Prostate gland (tissue), 2 donors: Measurements from ENCODE around the gene GPSM3. TPM values are rescaled to one million over a fixed set of nuclear protein-coding genes. Genes with fewer than 3 reads are reported as not detected.
A peak's percentile ranks its signal among the peaks of the same experiment; 100 is the strongest.
"Not testable (repeated sequence)": the region's sequence is repeated elsewhere in the genome, so short reads cannot be mapped to it uniquely, and the experiment has no call there.

Source experiments
- DNase-seq: peaks from one replicate; pipeline ENCODE4 v3.0.0-alpha.2; 2019; ENCODE audit warnings: low spot score
- H3K27ac ChIP-seq, 2 donors: fragments of 200-600 bp; sonication (generic); 2 replicates each; pipeline ENCODE4 v1.5.1; 2017 to 2019
- H3K27me3 ChIP-seq: fragments of 200-600 bp; sonication (generic); replicated peaks from 2 replicates; pipeline ENCODE4 v1.5.1; 2019; ENCODE audit not compliant: insufficient read depth
- H3K36me3 ChIP-seq, 2 donors: fragments of 200-600 bp; sonication (generic); 1 replicate in 1 of 2; 2 replicates in 1 of 2; pipeline versions ENCODE4 v1.5.1 to v1.8.1; 2017 to 2019
- H3K4me1 ChIP-seq: fragments of 200-600 bp; sonication (generic); replicated peaks from 2 replicates; pipeline ENCODE4 v1.5.1; 2019
- H3K4me3 ChIP-seq, 2 donors: fragments of 200-600 bp; sonication (generic); 2 replicates each; pipeline ENCODE4 v1.5.1; 2017 to 2019
- H3K9me3 ChIP-seq: fragments of 200-600 bp; sonication (generic); 2 replicates; pipeline ENCODE4 v1.5.1; 2017
- POLR2A ChIP-seq: fragments of 450-650 bp; IDR thresholded peaks from one replicate; pipeline ENCODE4 v1.6.1; 2016; ENCODE audit warnings: antibody characterized with exemption, mild to moderate bottlenecking
- POLR2AphosphoS5 ChIP-seq: sonication (generic); formaldehyde crosslinking; IDR thresholded peaks from one replicate; pipeline ENCODE4 v1.6.1; 2017; ENCODE audit warnings: antibody characterized with exemption
- WGBS: methylation state at CpG from one replicate; pipeline ENCODE4 v1.1.5; 2018; 5-methylcytosine and 5-hydroxymethylcytosine counted together
- intact Hi-C: fragments of 100-400 bp; cut with DNase I; formaldehyde crosslinking; loops from one replicate; pipeline ENCODE4 v1.14.2; 2022
- microRNA-seq: library from miRNA; unstranded; fragments of <30 nt; microRNA quantifications from one replicate; pipeline ENCODE4, GENCODE V29; 2016
- small RNA-seq, 2 donors: library from RNA; depleted of rRNA; stranded (forward); fragments of <200 nt; gene quantifications; one replicate each; pipeline ENCODE3, GENCODE V24; 2016
- total RNA-seq, 2 donors: library from RNA; depleted of rRNA; stranded (reverse); fragments of >200 nt; gene quantifications; one replicate each; pipeline ENCODE4 v1.1.0, GENCODE V29; 2016
- TF ChIP-seq, protein P1 (sequence below), 4 experiments: fragments of 200-600 bp in 2 of 4; fragments of 450-650 bp in 2 of 4; sonication (generic) in 2 of 4; IDR thresholded peaks; 1 replicate in 3 of 4; 2 replicates in 1 of 4; pipeline ENCODE4 v1.5.1; 2016 to 2019; ENCODE audit warnings: antibody characterized with exemption in 4 of 4, mild to moderate bottlenecking in 2 of 4, moderate library complexity in 2 of 4

The GPSM3 gene
- total RNA-seq, 2 donors from 2014 or later: 5.1 to 5.9 TPM

DNA sequence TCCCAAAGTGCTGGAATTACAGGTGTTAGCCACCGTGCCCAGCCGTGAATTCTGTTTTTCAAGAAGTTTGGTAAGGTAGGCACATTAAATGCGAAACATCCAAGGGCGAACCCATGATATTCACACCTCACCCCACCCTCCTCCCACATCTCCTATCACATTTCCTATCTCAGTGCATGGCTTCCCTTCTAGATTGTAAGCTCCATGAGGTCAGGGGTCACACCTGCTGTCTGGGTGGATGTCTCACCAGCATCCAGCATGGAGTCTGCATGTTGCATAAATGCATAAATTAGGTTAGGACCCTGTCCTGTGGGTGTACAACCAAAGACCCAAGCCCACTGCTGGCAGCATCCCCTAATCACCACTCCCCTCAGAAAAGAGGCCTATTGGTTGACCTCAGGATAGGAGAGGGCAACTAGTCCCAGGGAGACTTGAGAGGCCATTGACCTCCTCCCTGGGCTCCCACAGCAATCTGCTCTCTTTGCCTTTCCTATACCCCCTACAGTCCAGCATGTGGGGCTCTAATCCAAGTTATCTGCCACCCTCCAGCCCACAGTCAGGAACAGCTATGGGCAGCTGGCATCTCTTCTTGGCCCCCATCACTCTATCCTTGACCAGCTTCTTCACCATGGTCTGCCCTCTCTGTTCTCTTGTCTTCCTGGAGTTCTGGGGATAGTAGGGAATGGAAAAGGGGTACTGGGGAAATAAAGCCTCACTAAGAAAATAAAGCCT is 44.9 kb downstream of the GPSM3 start:
- WGBS: 96% methylated on average over 4 of the region's 4 CpGs
- H3K27me3 ChIP-seq: no peaks in the 10 kb centered on the region
- DNase-seq: no peak
- TF ChIP-seq, protein P1, sequence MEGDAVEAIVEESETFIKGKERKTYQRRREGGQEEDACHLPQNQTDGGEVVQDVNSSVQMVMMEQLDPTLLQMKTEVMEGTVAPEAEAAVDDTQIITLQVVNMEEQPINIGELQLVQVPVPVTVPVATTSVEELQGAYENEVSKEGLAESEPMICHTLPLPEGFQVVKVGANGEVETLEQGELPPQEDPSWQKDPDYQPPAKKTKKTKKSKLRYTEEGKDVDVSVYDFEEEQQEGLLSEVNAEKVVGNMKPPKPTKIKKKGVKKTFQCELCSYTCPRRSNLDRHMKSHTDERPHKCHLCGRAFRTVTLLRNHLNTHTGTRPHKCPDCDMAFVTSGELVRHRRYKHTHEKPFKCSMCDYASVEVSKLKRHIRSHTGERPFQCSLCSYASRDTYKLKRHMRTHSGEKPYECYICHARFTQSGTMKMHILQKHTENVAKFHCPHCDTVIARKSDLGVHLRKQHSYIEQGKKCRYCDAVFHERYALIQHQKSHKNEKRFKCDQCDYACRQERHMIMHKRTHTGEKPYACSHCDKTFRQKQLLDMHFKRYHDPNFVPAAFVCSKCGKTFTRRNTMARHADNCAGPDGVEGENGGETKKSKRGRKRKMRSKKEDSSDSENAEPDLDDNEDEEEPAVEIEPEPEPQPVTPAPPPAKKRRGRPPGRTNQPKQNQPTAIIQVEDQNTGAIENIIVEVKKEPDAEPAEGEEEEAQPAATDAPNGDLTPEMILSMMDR (IDR thresholded peaks at IDR 0.05): no peak
- no peak for TF ChIP-seq POLR2A
- no peak for TF ChIP-seq POLR2AphosphoS5
- no peak overlapping the region for H3K4me3 ChIP-seq
- H3K27ac ChIP-seq: no peak overlapping the region
- intact Hi-C loops: no loop called here
- peaks cover 4% of the 10 kb centered on the region for H3K4me1 ChIP-seq
- H3K9me3 ChIP-seq: no peaks in the 10 kb centered on the region
- H3K36me3 ChIP-seq: no peaks in the 10 kb centered on the region

- intact Hi-C loops: no loop called here
- no peak overlapping the region for H3K27ac ChIP-seq
- no peak for DNase-seq
Measured at GRCh38 chr6:32146687-32147086, 45.8 kb downstream of the GPSM3 start.

DNA sequence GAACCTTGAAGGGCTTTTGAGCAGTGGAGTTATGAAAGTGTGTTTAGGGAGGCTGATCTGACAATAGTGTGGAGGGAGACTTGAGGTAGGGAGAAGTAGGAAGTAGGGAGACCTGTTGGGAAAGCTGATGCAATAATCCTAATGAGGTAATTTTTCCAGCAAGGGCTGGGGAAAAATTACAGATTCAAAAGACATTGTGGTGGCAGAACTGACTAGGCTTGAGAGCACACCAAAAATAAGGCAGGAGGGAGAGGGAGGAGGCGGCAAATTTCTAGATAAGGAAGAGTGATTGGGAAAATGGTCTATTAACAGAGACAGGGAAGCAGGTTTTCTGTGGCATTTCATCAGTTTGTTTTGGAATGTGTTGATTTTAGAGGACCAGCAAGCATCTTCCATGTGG is 46.2 kb downstream of the GPSM3 start:
- no peaks in the 10 kb centered on the region for H3K36me3 ChIP-seq
- WGBS: 96% methylated on average over 1 of the region's 1 CpG
- H3K27me3 ChIP-seq: no peaks in the 10 kb centered on the region
- TF ChIP-seq POLR2A (no peak), POLR2AphosphoS5 (no peak)
- TF ChIP-seq, protein P1 (IDR thresholded peaks at IDR 0.05): no peak
- intact Hi-C loops: no loop called here
- no peak overlapping the region for H3K27ac ChIP-seq
- no peak overlapping the region for H3K4me3 ChIP-seq
- no peak for DNase-seq
- no peaks in the 10 kb centered on the region for H3K9me3 ChIP-seq
- H3K4me1 ChIP-seq: no peaks in the 10 kb centered on the region

More at GRCh38 chr6:32146687-32147086, 45.8 kb downstream of the GPSM3 start:
- 39% methylated on average over 4 of the region's 4 CpGs for WGBS
- no peaks in the 10 kb centered on the region for H3K36me3 ChIP-seq
- TF ChIP-seq POLR2A: no peak
- no peak for TF ChIP-seq POLR2AphosphoS5
- TF ChIP-seq, protein P1 (IDR thresholded peaks at IDR 0.05): no peak
- no peak overlapping the region for H3K4me3 ChIP-seq
- no peaks in the 10 kb centered on the region for H3K27me3 ChIP-seq
- no peaks in the 10 kb centered on the region for H3K9me3 ChIP-seq
- H3K4me1 ChIP-seq: no peaks in the 10 kb centered on the region

- H3K9me3 ChIP-seq, H3K27me3 ChIP-seq, H3K36me3 ChIP-seq, H3K27ac ChIP-seq, DNase-seq, H3K4me3 ChIP-seq, intact Hi-C loops, H3K4me1 ChIP-seq: not testable (repeated sequence)
- WGBS: 48% methylated on average over 7 of the region's 7 CpGs
Measured at GRCh38 chr6:32144238-32144637, 48.2 kb downstream of the GPSM3 start.

Small RNA genes lying within 50 kb of the gene (microRNA-seq; reads per million reads assigned to microRNA genes)
- gene MIR6721 (2.9 reads per million, percentile 35 among the genes with 10 or more reads in this experiment), gene MIR6833 (0.75 reads per million)

Small RNA genes lying within 50 kb of the gene (small RNA-seq; reads per million reads assigned to genes)
- gene AL662884.1 (0 reads per million in 2 donors), gene MIR6833 (0 reads per million in 2 donors)

Other genes with a start within 250 kb of the GPSM3 start
- gene CFB, start 246.5 kb downstream of the GPSM3 start, total RNA-seq: 10 to 100 TPM; 32.1 to 48.6 TPM
- 10 to 100 TPM; 88.9 to 94.0 TPM for gene NELFE, start 233.7 kb downstream of the GPSM3 start, total RNA-seq
- 10 to 100 TPM; 34.8 to 66.2 TPM for gene SKIC2, start 233.5 kb downstream of the GPSM3 start, total RNA-seq
- 10 to 100 TPM; 21.9 to 36.0 TPM for gene DXO, start 220.5 kb downstream of the GPSM3 start, total RNA-seq
- gene C4A, start 210.6 kb downstream of the GPSM3 start, total RNA-seq: 100 to 1,000 TPM in 1 of 2 donors, 10 to 100 TPM in 1; 32.8 to 196 TPM
- gene C4B, start 177.8 kb downstream of the GPSM3 start, total RNA-seq: 100 to 1,000 TPM in 1 of 2 donors, 10 to 100 TPM in 1; 49.2 to 137 TPM
- gene CYP21A2, start 154.2 kb downstream of the GPSM3 start, total RNA-seq: 1 to 10 TPM in 1 of 2 donors, under 1 TPM in 1; 0.59 to 2.7 TPM
- 10 to 100 TPM; 18.5 to 29.1 TPM for gene TNXB, start 83.3 kb downstream of the GPSM3 start, total RNA-seq
- 100 to 1,000 TPM in 1 of 2 donors, 10 to 100 TPM in 1; 70.6 to 132 TPM for gene ATF6B, start 64.4 kb downstream of the GPSM3 start, total RNA-seq
- gene FKBPL, start 62.4 kb downstream of the GPSM3 start, total RNA-seq: 1 to 10 TPM; 3.6 to 6.9 TPM
- 1 to 10 TPM in 1 of 2 donors, under 1 TPM in 1; 0.64 to 7.2 TPM for gene PRRT1, start 40.7 kb downstream of the GPSM3 start, total RNA-seq
- 10 to 100 TPM; 18.6 to 32.9 TPM for gene PPT2, start 38.5 kb downstream of the GPSM3 start, total RNA-seq
- gene EGFL8, start 28.0 kb downstream of the GPSM3 start, total RNA-seq: 10 to 100 TPM; 12.2 to 19.5 TPM
- gene AGPAT1, start 16.6 kb downstream of the GPSM3 start, total RNA-seq: 100 to 1,000 TPM in 1 of 2 donors, 10 to 100 TPM in 1; 52.6 to 113 TPM
- 100 to 1,000 TPM in 1 of 2 donors, 10 to 100 TPM in 1; 98.6 to 129 TPM for gene RNF5, start 14.2 kb downstream of the GPSM3 start, total RNA-seq
- 1 to 10 TPM; 3.3 to 3.8 TPM for gene AGER, start 8.4 kb downstream of the GPSM3 start, total RNA-seq
- 100 to 1,000 TPM in 1 of 2 donors, 10 to 100 TPM in 1; 61.5 to 102 TPM for gene PBX2, start 2.4 kb downstream of the GPSM3 start, total RNA-seq
- gene NOTCH4, start 31.4 kb upstream of the GPSM3 start, total RNA-seq: 10 to 100 TPM; 14.6 to 18.2 TPM
- gene TSBP1, start 179.3 kb upstream of the GPSM3 start, total RNA-seq: under 1 TPM in 1 of 2 donors, not detected in 1; 0.45 TPM
- not detected for gene BTNL2, start 214.5 kb upstream of the GPSM3 start, total RNA-seq
- 100 to 1,000 TPM; 116 to 145 TPM for gene HLA-DRA, start 247.2 kb upstream of the GPSM3 start, total RNA-seq